Stomach (tissue), 4 donors: ENCODE data around the gene SND1.

Source experiments
- CTCF ChIP-seq, 7 experiments: fragments of 450-650 bp in 4 of 7; fragments of 200-600 bp in 3 of 7; sonication (generic) in 3 of 7; IDR thresholded peaks; one replicate each; pipeline ENCODE4 v1.5.1; 2016 to 2019; ENCODE audit warnings: antibody characterized with exemption in 7 of 7, control low read depth in 2 of 7, mild to moderate bottlenecking in 1 of 7
- POLR2A ChIP-seq, 4 donors: fragments of 450-650 bp; IDR thresholded peaks; one replicate each; pipeline ENCODE4 v1.6.1; 2016; ENCODE audit warnings: antibody characterized with exemption in 4 of 4, control low read depth in 2 of 4, mild to moderate bottlenecking in 1 of 4, moderate library complexity in 1 of 4

DNA sequence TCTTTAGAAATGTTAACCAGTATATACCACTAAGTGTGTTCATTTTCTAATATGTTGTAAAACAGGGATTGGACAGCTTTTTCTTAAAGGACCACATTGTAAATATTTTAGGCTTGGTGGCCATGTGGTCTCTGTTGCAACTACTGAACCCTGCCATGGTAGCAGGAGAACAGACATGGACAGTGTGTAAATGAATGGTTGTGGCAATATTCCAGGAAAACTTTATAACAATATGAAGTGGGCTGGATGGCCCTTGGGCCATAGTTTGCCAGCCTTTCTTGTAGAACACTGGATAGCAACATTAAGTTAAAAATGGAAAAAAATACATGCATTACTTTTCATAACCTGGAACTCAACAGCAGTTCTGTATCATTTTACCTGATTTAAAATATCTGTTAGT is 61.0 kb downstream of the SND1 start:
- no peak for TF ChIP-seq CTCF (IDR thresholded peaks at IDR 0.05)
- no peak for TF ChIP-seq POLR2A (IDR thresholded peaks at IDR 0.05)
